Liver (tissue), 3 donors: ENCODE results near the gene CCDC54.

ENCODE experiments used
- CTCF ChIP-seq: fragments of 150-350 bp; IDR thresholded peaks from 2 replicates; pipeline ENCODE4 v1.5.1; 2017; ENCODE audit warnings: improper control_type of control experiment, low read depth, low read length; ENCODE audit not compliant: missing input control
- GABPA ChIP-seq, 2 donors: IDR thresholded peaks in 1 of 2; conservative IDR thresholded peaks in 1 of 2; 2 replicates each; pipeline ENCODE4 v1.6.1; 2016; ENCODE audit warnings: antibody characterized with exemption in 2 of 2, mild to moderate bottlenecking in 1 of 2, moderate library complexity in 1 of 2
- JUND ChIP-seq, 2 donors: IDR thresholded peaks; 2 replicates each; pipeline ENCODE4 v1.6.1; 2016; ENCODE audit warnings: antibody characterized with exemption in 2 of 2
- RAD21 ChIP-seq, 2 donors: IDR thresholded peaks; 2 replicates each; pipeline ENCODE4 v1.6.1; 2016; ENCODE audit warnings: antibody characterized with exemption in 2 of 2, mild to moderate bottlenecking in 2 of 2
- ZBTB33 ChIP-seq: IDR thresholded peaks from 2 replicates; pipeline ENCODE4 v1.6.1; 2016; ENCODE audit warnings: antibody characterized with exemption
- TF ChIP-seq, protein P1 (sequence below): IDR thresholded peaks from 2 replicates; pipeline ENCODE4 v1.6.1; 2016; ENCODE audit warnings: antibody characterized with exemption
- donor health status: healthy.
- donor health status: healthy.

- TF ChIP-seq CTCF = no peak
- TF ChIP-seq GABPA (IDR thresholded peaks at IDR 0.05 in 1 of 2, conservative IDR thresholded peaks at IDR 0.05 in 1 of 2) = no peak
- no peak for TF ChIP-seq JUND (IDR thresholded peaks at IDR 0.05)
- TF ChIP-seq ZBTB33 = no peak
- TF ChIP-seq RAD21 (IDR thresholded peaks at IDR 0.05) = no peak
- TF ChIP-seq, protein P1, sequence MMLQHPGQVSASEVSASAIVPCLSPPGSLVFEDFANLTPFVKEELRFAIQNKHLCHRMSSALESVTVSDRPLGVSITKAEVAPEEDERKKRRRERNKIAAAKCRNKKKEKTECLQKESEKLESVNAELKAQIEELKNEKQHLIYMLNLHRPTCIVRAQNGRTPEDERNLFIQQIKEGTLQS = no peak
Observed at GRCh38 chr3:107367353-107367752, 9.9 kb upstream of the CCDC54 start.
